ENCODE data around the gene MEFV.

Gene MEFV

DNA sequence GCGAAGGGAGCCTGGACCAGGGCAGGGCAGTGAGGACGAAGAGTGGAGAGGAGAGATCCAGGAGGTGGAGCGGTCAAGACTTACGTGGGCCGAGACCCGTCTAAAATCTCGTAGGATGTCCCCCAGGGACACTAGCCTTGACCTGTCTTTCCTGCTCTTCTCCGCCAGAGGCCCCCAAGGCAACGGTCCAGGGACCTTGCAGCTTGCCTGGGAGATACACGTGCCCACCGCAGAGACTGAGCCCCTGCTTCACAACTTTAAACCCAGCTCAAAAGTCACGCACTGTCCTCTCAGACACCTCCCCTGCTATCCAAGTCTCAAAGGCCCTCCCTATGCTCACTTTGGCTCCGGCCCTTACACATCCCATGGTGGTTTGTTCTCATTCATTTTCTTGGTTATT lies 39.4 kb upstream of the MEFV start:
- H3K4me1 ChIP-seq (ENCODE audit: low read length) = no peaks in the 10 kb centered on the region
- H3K27ac ChIP-seq (ENCODE audit: low read length) = no peak overlapping the region
- no peak overlapping the region for H3K9ac ChIP-seq (ENCODE audit: low read length)
- no peaks in the 10 kb centered on the region for H4K20me1 ChIP-seq (ENCODE audit: insufficient read depth, low read length)
- peaks cover 16% of the 10 kb centered on the region; the same call in 1 of the 2 replicates for H3K9me3 ChIP-seq (ENCODE audit: insufficient read depth, low read length)
- H3K27me3 ChIP-seq (ENCODE audit: low read depth, low read length) = no peaks in the 10 kb centered on the region
- H3K4me2 ChIP-seq (ENCODE audit: low read length) = no peak overlapping the region
- no peak overlapping the region for H3K4me3 ChIP-seq (ENCODE audit: low read length)
- peaks cover 69% of the 10 kb centered on the region for H3K36me3 ChIP-seq (replicated peaks; ENCODE audit: low read depth, low read length)
- TF ChIP-seq EZH2phosphoT487 (IDR thresholded peaks at IDR 0.05; ENCODE audit: low read depth) = no peak
- TF ChIP-seq, protein P1, sequence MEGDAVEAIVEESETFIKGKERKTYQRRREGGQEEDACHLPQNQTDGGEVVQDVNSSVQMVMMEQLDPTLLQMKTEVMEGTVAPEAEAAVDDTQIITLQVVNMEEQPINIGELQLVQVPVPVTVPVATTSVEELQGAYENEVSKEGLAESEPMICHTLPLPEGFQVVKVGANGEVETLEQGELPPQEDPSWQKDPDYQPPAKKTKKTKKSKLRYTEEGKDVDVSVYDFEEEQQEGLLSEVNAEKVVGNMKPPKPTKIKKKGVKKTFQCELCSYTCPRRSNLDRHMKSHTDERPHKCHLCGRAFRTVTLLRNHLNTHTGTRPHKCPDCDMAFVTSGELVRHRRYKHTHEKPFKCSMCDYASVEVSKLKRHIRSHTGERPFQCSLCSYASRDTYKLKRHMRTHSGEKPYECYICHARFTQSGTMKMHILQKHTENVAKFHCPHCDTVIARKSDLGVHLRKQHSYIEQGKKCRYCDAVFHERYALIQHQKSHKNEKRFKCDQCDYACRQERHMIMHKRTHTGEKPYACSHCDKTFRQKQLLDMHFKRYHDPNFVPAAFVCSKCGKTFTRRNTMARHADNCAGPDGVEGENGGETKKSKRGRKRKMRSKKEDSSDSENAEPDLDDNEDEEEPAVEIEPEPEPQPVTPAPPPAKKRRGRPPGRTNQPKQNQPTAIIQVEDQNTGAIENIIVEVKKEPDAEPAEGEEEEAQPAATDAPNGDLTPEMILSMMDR (IDR thresholded peaks at IDR 0.05; ENCODE audit: low read depth, low read length) = no peak
- no peak overlapping the region for H2AFZ ChIP-seq (ENCODE audit: low read depth, low read length)
- H3K79me2 ChIP-seq (ENCODE audit: low read length) = peaks cover 26% of the 10 kb centered on the region

GRCh38 chr16:3295209-3295608 lies 38.8 kb upstream of the MEFV start:
- Histone ChIP-seq H3K4me2 (ENCODE audit: low read length) (no peak overlapping the region), H3K4me3 (ENCODE audit: low read length) (no peak overlapping the region), H2AFZ (ENCODE audit: low read depth, low read length) (no peak overlapping the region), H4K20me1 (ENCODE audit: insufficient read depth, low read length) (no peaks in the 10 kb centered on the region), H3K9me3 (ENCODE audit: insufficient read depth, low read length) (peaks cover 21% of the 10 kb centered on the region), H3K27ac (ENCODE audit: low read length) (no peak overlapping the region), H3K27me3 (ENCODE audit: low read depth, low read length) (no peaks in the 10 kb centered on the region), H3K79me2 (ENCODE audit: low read length) (peaks cover 32% of the 10 kb centered on the region), H3K9ac (ENCODE audit: low read length) (no peak overlapping the region), H3K36me3 (replicated peaks; ENCODE audit: low read depth, low read length) (peaks cover 69% of the 10 kb centered on the region), H3K4me1 (ENCODE audit: low read length) (no peaks in the 10 kb centered on the region)
- no peak for TF ChIP-seq EZH2phosphoT487 (IDR thresholded peaks at IDR 0.05; ENCODE audit: low read depth)
- TF ChIP-seq, protein P1 (IDR thresholded peaks at IDR 0.05; ENCODE audit: low read depth, low read length) = no peak

DNA sequence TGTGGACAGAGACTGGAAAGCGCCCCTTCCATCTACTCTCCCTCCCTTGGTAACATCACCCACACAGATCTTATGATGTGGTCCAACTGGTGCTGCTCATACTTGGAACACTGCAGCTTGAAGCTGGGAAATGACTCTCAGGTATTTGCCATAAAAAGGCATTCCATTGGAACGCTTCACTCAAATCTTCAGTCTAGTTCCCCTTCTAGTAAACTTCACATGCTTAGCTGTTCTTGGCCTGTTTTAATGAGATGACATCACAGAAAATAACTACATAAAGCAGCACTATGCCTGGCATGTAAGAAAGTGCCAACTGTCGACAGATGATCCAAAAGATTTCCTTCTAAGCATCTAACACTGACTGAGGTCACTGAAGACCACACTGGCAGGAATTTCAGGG lies 36.2 kb upstream of the MEFV start:
- Histone ChIP-seq H3K79me2 (ENCODE audit: low read length) (peaks cover 55% of the 10 kb centered on the region), H3K4me1 (ENCODE audit: low read length) (no peaks in the 10 kb centered on the region), H4K20me1 (ENCODE audit: insufficient read depth, low read length) (no peaks in the 10 kb centered on the region), H3K4me3 (ENCODE audit: low read length) (no peak overlapping the region), H3K27ac (ENCODE audit: low read length) (no peak overlapping the region), H3K9me3 (ENCODE audit: insufficient read depth, low read length) (peaks cover 41% of the 10 kb centered on the region), H2AFZ (ENCODE audit: low read depth, low read length) (no peak overlapping the region), H3K4me2 (ENCODE audit: low read length) (no peak overlapping the region), H3K36me3 (replicated peaks; ENCODE audit: low read depth, low read length) (peaks cover 85% of the 10 kb centered on the region), H3K9ac (ENCODE audit: low read length) (no peak overlapping the region), H3K27me3 (ENCODE audit: low read depth, low read length) (no peaks in the 10 kb centered on the region)
- TF ChIP-seq, protein P1 (IDR thresholded peaks at IDR 0.05; ENCODE audit: low read depth, low read length) = no peak
- TF ChIP-seq EZH2phosphoT487 (IDR thresholded peaks at IDR 0.05; ENCODE audit: low read depth) = no peak

DNA sequence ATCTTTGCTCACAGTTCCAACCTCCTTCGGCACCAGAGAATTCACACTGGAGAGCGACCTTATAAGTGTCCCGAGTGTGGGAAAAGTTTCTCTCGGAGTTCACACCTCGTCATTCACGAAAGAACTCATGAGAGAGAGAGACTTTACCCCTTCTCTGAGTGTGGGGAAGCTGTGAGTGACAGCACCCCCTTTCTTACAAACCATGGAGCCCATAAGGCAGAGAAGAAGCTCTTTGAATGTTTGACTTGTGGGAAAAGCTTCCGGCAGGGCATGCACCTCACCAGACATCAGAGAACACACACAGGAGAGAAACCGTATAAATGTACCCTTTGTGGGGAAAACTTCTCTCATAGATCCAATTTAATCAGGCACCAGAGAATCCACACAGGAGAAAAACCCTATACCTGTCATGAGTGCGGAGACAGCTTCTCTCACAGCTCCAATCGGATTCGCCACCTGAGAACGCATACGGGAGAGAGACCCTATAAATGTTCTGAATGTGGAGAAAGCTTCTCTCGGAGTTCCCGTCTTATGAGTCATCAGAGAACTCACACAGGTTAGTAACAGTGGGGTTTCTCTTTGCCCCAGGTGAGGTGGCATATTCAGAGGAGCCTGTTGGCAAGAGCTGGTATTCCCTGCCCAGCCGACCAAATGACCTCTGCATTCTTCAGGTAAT lies 33.7 kb upstream of the MEFV start:
- TF ChIP-seq, protein P1 (IDR thresholded peaks at IDR 0.05; ENCODE audit: low read depth, low read length) = no peak
- no peak for TF ChIP-seq EZH2phosphoT487 (IDR thresholded peaks at IDR 0.05; ENCODE audit: low read depth)
- Histone ChIP-seq H4K20me1 (ENCODE audit: insufficient read depth, low read length) (no peaks in the 10 kb centered on the region), H3K4me1 (ENCODE audit: low read length) (peaks cover 3% of the 10 kb centered on the region; the same call in 1 of the 2 replicates), H3K4me3 (ENCODE audit: low read length) (no peak overlapping the region), H3K27ac (ENCODE audit: low read length) (no peak overlapping the region), H3K9ac (ENCODE audit: low read length) (no peak overlapping the region), H2AFZ (ENCODE audit: low read depth, low read length) (no peak overlapping the region), H3K9me3 (ENCODE audit: insufficient read depth, low read length) (peaks cover 43% of the 10 kb centered on the region), H3K36me3 (replicated peaks; ENCODE audit: low read depth, low read length) (peaks cover 91% of the 10 kb centered on the region), H3K79me2 (ENCODE audit: low read length) (peaks cover 78% of the 10 kb centered on the region), H3K27me3 (ENCODE audit: low read depth, low read length) (no peaks in the 10 kb centered on the region), H3K4me2 (ENCODE audit: low read length) (no peak overlapping the region)
